Muscle layer of colon (tissue), 2 donors: ENCODE results near the gene IQCE.
A peak's percentile ranks its signal among the peaks of the same experiment; 100 is the strongest.

Source experiments
- H3K27ac ChIP-seq: one replicate; pipeline ENCODE4 v1.7.0; 2013; ENCODE audit warnings: low read depth, mild to moderate bottlenecking, low read length, moderate library complexity
- H3K27me3 ChIP-seq, 2 donors: one replicate each; pipeline ENCODE4 v1.7.0; 2013; ENCODE audit warnings: low read length in 2 of 2, mild to moderate bottlenecking in 2 of 2; ENCODE audit not compliant: insufficient read depth in 2 of 2, control insufficient read depth in 1 of 2
- H3K36me3 ChIP-seq: one replicate; pipeline ENCODE4 v1.7.0; 2013; ENCODE audit warnings: mild to moderate bottlenecking, low read length; ENCODE audit not compliant: insufficient read depth
- H3K4me1 ChIP-seq: one replicate; pipeline ENCODE4 v1.7.0; 2013; ENCODE audit warnings: mild to moderate bottlenecking, low read length; ENCODE audit not compliant: insufficient read depth
- H3K4me3 ChIP-seq, 2 donors: one replicate each; pipeline ENCODE4 v1.7.0; 2013; ENCODE audit warnings: low read length in 2 of 2, low read depth in 1 of 2, mild to moderate bottlenecking in 1 of 2, moderate library complexity in 1 of 2
- H3K9ac ChIP-seq: one replicate; pipeline ENCODE4 v1.7.0; 2013; ENCODE audit warnings: low read length
- H3K9me3 ChIP-seq: one replicate; pipeline ENCODE4 v1.7.0; 2013; ENCODE audit warnings: mild to moderate bottlenecking, low read length
- donor health status: abdominal sarcoma.
- donor health status: Adenocarcinoma of cecum.

The IQCE gene

DNA sequence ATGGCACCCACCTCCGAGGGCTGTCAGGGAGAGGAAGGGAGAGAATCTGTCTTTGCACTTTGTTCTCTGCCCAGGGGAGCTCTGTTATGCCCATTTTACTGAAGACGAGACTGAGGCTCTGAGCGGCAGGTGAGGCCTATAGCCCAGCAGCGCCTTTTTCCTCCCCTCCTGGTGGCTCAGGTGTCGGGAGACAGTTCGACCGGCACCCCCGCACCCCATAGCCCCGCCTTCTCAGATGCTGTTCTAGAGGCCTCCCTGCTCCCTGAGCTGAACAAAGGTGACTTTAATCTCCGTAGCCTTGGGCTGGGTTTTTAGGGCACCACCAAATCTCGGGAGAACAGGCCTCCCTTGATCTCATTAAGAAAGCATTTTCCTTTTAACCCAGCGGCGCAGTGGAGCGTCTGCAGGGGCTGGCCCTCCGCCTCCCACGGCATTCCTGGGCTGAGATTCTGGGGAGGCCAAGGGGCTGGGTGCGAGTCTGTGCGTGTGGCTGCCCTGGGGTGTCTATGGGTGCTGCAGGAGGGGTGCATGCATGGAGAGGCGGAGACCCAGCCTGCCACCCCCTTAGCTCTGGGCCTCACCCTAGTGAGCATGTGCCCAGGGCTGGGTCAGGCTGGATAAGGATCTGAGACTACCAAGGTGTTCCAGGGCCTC is 35.9 kb upstream of the IQCE start:
- peaks cover 18 to 69% of the 10 kb centered on the region in 2 donors for H3K27me3 ChIP-seq
- no peak overlapping the region for H3K9ac ChIP-seq
- H3K4me1 ChIP-seq = peaks cover 5% of the 10 kb centered on the region

DNA sequence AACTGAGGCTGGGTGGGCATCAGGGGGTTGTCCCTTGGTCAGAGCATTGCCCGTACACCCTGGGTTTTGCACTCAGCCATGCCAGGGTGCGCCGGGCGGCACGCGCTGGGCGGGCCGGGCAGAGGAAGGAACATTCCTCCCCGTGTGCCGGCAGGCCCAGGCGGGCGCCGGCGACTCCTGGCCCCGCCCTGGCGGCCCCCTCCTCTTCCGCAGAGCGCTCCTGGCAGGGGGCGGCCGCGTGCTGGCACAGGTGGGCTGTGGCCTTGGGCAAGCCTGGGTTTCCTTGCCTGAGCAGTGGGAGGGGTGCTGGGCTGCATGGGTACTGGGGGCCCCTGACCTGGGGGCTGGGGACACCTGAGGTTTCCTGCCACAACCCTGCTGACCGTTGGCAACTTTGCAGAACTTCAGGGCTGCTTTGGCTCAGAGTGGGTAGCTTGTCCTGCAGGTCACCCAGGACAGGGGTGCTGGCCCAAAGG is 35.3 kb upstream of the IQCE start:
- no peaks in the 10 kb centered on the region for H3K9me3 ChIP-seq
- H3K4me3 ChIP-seq = peak overlapping the region in 1 of 2 donors; percentile 41
- no peak overlapping the region for H3K9ac ChIP-seq
- no peaks in the 10 kb centered on the region for H3K36me3 ChIP-seq
- peaks cover 9% of the 10 kb centered on the region for H3K4me1 ChIP-seq
- peaks cover 18 to 66% of the 10 kb centered on the region in 2 donors for H3K27me3 ChIP-seq
- no peak overlapping the region for H3K27ac ChIP-seq

More for the DNA sequence above, 35.9 kb upstream of the IQCE start:
- Histone ChIP-seq H3K4me3 (peak overlapping the region; percentile 21 to 41), H3K27ac (no peak overlapping the region), H3K36me3 (no peaks in the 10 kb centered on the region), H3K9me3 (no peaks in the 10 kb centered on the region)

DNA sequence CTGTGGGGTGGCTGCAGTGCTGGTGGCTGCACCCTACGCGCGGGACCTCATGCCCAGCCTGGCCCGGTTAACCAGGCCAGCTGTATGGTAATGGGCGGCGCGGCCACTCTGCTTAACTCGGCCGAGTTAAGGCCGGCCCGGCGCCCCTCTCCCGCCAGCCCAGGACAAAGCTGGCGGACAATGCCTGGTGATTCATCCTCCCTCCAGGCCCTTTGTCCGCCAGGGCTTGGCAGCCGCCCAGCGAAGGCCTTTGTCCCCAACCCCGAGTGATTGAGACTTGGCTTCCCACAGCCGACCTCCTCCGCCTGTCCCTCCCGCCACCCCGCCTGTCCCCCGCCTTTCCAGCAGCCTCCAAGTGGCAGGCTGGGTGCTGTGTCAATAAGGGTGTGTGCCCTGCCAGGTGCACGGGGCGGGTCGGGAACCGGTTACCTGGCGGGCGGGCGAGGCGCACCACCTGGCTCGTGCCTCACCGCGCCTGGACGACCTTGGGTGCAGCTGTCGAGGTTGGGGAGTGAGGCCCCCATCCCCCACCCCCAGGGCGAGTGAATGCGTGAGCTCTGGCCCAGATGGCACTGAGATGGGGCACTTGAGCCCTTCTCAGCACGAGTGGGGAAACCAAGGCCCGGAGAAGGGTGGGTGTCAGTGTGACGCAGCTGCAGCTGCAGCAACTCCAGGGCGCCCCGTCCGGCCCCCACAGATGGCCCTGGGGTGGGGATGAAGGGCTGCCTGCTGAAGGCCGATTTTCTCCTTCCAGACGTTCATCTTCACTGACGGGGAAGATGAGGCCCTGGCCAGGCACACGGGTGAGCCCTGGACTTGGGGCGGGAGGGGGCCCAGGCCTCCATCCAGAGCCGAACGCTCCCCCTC is 34.6 kb upstream of the IQCE start:
- H3K27ac ChIP-seq = no peak overlapping the region
- H3K27me3 ChIP-seq = peaks cover 18 to 65% of the 10 kb centered on the region in 2 donors
- peaks cover 11% of the 10 kb centered on the region for H3K4me1 ChIP-seq
- no peak overlapping the region for H3K9ac ChIP-seq
- no peaks in the 10 kb centered on the region for H3K36me3 ChIP-seq
- H3K4me3 ChIP-seq = no peak overlapping the region
- H3K9me3 ChIP-seq = no peaks in the 10 kb centered on the region

DNA sequence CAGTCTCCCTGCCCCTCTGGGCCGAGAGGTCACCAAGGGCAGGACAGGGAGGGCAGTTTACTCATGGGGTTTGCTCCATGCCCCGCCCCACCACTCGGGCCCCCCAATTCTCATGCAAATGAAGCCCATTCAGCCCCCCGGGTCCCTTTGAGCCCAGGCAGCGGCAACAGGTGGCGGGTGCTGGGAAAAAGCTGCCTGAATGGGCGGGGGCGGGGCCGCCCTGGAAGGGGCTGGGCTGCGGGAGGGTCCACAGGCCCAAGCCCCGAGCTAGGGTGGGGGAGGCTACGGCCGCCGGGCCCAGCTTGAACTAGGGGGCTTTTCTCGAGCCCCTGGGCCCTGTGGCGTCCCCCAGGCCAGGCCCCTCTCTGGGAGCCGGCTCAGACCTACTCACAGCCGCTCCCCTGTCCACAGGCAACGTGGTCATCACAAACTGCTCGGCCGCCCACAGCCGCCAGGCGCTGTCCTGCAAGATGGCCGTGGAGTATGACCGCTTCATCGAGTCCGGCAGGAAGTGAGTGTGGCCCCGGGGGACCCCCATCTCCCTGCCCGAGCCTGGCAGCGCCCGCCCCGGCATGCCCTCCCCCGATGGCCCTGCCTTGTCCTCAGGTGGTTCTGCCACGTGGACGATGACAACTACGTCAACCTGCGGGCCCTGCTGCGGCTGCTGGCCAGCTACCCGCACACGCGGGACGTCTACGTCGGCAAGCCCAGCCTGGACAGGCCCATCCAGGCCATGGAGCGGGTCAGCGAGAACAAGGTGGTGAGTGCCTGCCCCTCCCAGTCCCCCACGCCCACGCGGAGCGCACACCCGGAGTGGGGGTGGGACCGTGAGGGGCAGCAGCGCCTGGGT is 33.7 kb upstream of the IQCE start:
- H3K27me3 ChIP-seq = peaks cover 18 to 72% of the 10 kb centered on the region in 2 donors
- H3K9ac ChIP-seq = no peak overlapping the region
- H3K36me3 ChIP-seq = no peaks in the 10 kb centered on the region
- H3K4me1 ChIP-seq = peaks cover 11% of the 10 kb centered on the region
- H3K4me3 ChIP-seq = no peak overlapping the region
- no peak overlapping the region for H3K27ac ChIP-seq
- no peaks in the 10 kb centered on the region for H3K9me3 ChIP-seq

DNA sequence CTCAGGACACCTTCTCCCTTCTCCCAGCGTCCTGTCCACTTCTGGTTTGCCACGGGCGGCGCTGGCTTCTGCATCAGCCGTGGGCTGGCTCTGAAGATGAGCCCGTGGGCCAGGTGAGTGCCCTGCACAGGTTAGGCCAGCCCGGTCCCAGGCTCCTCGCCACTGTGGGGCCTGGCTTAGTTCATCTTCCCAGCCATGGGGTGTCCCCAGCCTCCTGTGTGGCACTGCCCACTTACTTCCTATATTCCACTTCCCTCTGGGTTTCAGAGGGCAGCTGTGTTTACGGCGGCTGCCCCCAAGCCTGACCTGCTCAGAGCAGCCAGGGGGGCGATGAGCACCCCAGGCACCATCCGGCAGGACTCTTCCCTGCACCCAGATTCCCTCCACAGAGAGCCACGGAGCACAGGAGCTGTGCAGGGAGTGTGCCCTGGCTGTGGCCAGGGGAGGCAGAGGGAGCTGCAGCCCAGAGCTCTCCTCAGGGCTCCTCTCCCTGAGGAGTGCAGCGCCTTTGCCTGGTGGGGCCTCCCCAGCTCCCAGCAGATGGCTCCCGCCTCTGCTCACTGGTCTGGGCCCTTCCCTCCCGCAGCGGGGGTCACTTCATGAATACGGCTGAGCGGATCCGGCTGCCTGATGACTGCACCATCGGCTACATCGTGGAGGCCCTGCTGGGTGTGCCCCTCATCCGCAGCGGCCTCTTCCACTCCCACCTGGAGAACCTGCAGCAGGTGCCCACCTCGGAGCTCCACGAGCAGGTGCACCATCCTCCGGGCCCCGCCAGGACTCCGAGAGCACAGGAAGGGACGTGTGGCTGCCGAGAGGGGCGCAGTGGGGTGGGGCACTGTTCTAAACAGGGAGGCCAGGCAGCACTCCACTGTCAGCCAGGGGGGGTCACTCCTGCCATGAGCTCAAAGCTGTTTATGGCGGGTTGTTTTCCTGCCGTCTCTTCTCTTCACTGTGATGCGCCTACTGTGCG is 32.8 kb upstream of the IQCE start:
- H3K9me3 ChIP-seq = no peaks in the 10 kb centered on the region
- no peak overlapping the region for H3K4me3 ChIP-seq
- H3K36me3 ChIP-seq = no peaks in the 10 kb centered on the region
- no peak overlapping the region for H3K27ac ChIP-seq
- no peak overlapping the region for H3K9ac ChIP-seq
- H3K4me1 ChIP-seq = peaks cover 10% of the 10 kb centered on the region
- peaks cover 11 to 73% of the 10 kb centered on the region in 2 donors for H3K27me3 ChIP-seq

DNA sequence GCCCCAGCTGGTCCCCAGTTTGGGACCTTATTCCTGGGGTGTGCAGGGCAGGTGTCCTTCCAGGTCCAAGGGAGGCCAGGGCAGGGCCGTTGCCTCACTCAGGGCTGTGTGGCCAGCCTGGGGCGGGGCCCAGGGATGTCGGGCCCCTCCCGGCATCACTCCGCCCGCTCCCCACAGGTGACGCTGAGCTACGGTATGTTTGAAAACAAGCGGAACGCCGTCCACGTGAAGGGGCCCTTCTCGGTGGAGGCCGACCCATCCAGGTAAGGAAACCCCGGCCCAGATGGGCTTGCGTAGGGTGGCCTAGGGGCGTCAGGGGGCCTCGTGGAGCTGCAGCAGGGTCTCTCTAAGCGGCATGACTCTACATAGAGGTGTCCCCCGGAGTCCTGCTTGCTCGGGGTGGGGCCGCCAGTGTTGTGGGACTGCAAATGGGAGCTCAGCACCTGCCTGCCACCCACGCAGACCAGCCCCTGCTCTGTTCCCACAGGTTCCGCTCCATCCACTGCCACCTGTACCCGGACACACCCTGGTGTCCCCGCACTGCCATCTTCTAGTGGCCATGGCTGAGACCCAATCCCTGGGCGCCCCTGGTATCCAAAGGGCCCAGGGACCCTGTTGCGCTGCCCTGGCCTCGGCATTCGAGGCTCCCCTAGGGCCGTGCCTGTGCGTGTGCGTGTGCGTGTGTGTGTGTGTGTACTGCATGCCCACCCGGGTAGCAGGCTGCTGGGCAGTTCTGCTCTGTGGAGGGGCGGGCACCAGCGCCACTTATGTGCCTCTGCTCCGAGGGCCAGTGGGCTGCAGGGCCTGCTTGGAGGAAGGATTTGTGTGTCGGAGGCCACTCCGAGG is 31.9 kb upstream of the IQCE start:
- no peaks in the 10 kb centered on the region for H3K9me3 ChIP-seq
- H3K9ac ChIP-seq = no peak overlapping the region
- peaks cover 6 to 67% of the 10 kb centered on the region in 2 donors for H3K27me3 ChIP-seq
- no peak overlapping the region for H3K27ac ChIP-seq
- peaks cover 10% of the 10 kb centered on the region for H3K4me1 ChIP-seq
- H3K4me3 ChIP-seq = no peak overlapping the region
- no peaks in the 10 kb centered on the region for H3K36me3 ChIP-seq

DNA sequence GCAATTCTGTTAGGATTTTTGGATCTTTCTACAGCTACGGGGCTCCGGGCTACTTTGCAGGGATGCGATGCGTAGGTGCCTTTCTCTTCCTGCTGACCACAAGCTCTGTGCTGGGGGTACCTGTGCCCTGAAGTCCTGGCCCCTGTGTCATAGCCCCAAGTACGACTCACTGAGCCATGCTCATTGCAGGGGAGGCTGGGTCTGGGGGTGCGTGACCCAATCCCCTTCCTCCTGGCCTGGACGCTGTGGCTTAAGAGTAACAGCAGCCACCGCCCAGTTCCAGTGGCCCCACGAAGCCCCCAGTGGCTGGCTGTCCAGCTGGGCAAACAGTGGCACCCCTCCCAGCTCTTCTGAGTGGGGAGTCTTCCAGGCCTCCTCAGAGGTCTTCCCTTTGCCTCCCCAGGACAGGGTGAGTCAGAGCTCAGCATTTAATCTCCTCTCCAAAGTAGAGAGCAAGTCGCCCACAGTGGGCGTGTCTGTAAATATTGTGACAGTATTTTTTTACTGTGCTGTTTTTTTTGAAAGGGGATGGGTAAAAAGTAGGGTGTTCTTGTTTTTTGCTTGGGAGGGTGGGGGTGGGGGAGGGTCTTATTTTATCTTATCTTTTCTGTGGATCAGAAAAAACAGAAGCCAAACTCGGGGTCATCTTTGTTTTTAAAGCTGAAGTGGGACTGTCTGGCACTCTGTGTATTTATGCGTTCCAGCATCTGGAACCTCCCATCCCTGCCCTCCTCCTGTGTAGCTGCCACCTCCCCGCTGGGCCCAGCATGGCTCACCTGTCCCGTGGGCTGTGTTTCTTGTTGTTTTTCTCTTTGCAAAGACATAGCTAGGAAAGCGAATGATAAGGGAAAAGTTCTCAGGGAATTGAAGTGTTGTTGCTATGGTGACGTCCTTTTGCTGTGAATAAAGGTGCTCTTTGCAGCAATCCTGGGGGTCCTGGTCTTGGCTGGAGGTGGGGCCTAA is 31.0 kb upstream of the IQCE start:
- no peak overlapping the region for H3K4me3 ChIP-seq
- peaks cover 10% of the 10 kb centered on the region for H3K4me1 ChIP-seq

DNA sequence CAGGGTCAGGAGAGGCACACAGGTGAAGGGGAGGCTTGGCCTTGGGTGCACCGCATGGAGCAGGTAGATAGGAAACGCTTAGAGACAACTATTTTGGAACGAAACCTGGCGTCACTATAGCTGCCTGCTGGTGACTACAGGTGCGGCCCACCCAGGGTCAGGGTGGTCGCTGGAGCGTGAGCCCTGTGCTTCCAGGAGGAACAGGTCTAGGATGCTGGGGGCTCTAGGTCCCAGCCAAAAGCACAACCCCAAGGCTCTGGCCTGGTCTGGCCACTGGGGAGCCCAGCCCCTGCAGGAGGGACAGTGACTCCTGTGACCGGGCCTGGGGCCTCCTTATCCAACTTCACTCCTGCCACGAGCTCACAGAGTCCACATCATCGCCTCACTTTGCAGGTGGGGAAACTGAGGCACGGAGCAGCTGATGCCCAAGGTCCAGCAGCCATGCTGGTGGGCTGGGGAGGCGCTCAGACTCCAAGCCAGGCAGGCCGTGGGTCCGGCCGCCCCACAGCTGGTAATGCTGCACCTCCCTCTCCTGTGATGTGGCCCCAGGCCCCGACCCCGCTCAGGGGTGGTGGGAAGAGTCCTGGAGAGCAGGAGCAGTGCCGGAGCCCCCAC is 30.2 kb upstream of the IQCE start:
- peaks cover 10% of the 10 kb centered on the region for H3K4me1 ChIP-seq
- peaks cover 0 to 50% of the 10 kb centered on the region in 2 donors for H3K27me3 ChIP-seq
- no peak overlapping the region for H3K4me3 ChIP-seq
- H3K36me3 ChIP-seq = no peaks in the 10 kb centered on the region
- H3K9me3 ChIP-seq = no peaks in the 10 kb centered on the region
- H3K27ac ChIP-seq = no peak overlapping the region
- no peak overlapping the region for H3K9ac ChIP-seq

More for the DNA sequence above, 31.0 kb upstream of the IQCE start:
- Histone ChIP-seq H3K36me3 (no peaks in the 10 kb centered on the region), H3K9ac (no peak overlapping the region), H3K27ac (no peak overlapping the region), H3K27me3 (peaks cover 3 to 58% of the 10 kb centered on the region in 2 donors), H3K9me3 (no peaks in the 10 kb centered on the region)
